ENCODE measurements around the gene C2orf92. TPM values are rescaled to one million over a fixed set of nuclear protein-coding genes. Genes with fewer than 3 reads are reported as not detected.
"Not testable (repeated sequence)": the region's sequence is repeated elsewhere in the genome, so short reads cannot be mapped to it uniquely, and the experiment has no call there.

C2orf92 gene
- total and polyA plus RNA-seq, 4 donors: 9.2 to 23.2 (median 13.7) TPM

- peaks cover 2% of the 10 kb centered on the region for H3K36me3 ChIP-seq (ENCODE audit: control insufficient read depth, insufficient read depth, low read length)
- H3K27me3 ChIP-seq (ENCODE audit: control insufficient read depth, insufficient read depth, low read length): no peaks in the 10 kb centered on the region
- no peak for DNase-seq (ENCODE audit: low read depth in 4 of 6, low spot score in 6 of 6)
- H3K4me3 ChIP-seq (ENCODE audit: low read depth, low read length): no peak overlapping the region
- no peaks in the 10 kb centered on the region for H3K9me3 ChIP-seq (ENCODE audit: control insufficient read depth, insufficient read depth, low read length)
- H3K4me1 ChIP-seq (ENCODE audit: control insufficient read depth, insufficient read depth, low read length): no peaks in the 10 kb centered on the region
- H3K27ac ChIP-seq (ENCODE audit: low read depth, low read length): no peak overlapping the region
- no CpG with 5 or more reads among the region's 1 CpG for WGBS (ENCODE audit: insufficient coverage)
Measured at GRCh38 chr2:97670471-97670870, 958 bp downstream of the C2orf92 start.

GRCh38 chr2:97671526-97671925 is 2.0 kb downstream of the C2orf92 start:
- H3K27me3 ChIP-seq (ENCODE audit: control insufficient read depth, insufficient read depth, low read length): no peaks in the 10 kb centered on the region
- H3K27ac ChIP-seq (ENCODE audit: low read depth, low read length): no peak overlapping the region
- no peak overlapping the region for H3K4me3 ChIP-seq (ENCODE audit: low read depth, low read length)
- H3K36me3 ChIP-seq (ENCODE audit: control insufficient read depth, insufficient read depth, low read length): peaks cover 2% of the 10 kb centered on the region
- DNase-seq (ENCODE audit: low read depth in 4 of 6, low spot score in 6 of 6): no peak
- 97% methylated on average over 6 of the region's 7 CpGs for WGBS (ENCODE audit: insufficient coverage)
- no peaks in the 10 kb centered on the region for H3K4me1 ChIP-seq (ENCODE audit: control insufficient read depth, insufficient read depth, low read length)
- H3K9me3 ChIP-seq (ENCODE audit: control insufficient read depth, insufficient read depth, low read length): no peaks in the 10 kb centered on the region

DNA sequence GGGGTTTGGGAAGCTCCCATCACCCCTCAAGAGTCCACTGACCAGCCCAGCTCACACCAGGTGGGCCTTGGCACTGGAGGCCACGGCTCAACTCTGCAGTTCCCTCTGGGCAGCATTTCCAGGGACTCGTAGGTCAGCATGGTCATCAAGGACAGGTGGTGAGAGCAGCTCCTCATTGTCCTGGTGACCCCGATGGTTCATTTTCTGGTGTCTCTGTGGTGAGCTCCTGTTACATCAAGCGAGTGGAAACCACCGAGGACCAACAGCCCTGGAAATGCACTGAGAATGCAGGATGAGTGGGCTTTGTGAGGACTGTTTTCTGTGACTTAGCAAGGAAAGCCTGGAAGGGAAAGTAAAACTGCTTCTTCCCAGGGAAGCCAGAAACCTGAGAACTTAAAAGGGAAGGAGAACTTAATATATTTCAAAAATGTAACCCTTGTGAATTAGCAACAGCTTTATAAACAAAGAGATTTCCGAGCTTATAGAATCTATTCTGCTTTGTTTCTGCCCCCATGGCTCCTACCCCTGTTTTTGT is 3.2 kb downstream of the C2orf92 start:
- H3K9me3 ChIP-seq (ENCODE audit: control insufficient read depth, insufficient read depth, low read length); H3K4me3 ChIP-seq (ENCODE audit: low read depth, low read length); H3K36me3 ChIP-seq (ENCODE audit: control insufficient read depth, insufficient read depth, low read length); DNase-seq (ENCODE audit: low read depth in 4 of 6, low spot score in 6 of 6); H3K27ac ChIP-seq (ENCODE audit: low read depth, low read length); H3K27me3 ChIP-seq (ENCODE audit: control insufficient read depth, insufficient read depth, low read length); H3K4me1 ChIP-seq (ENCODE audit: control insufficient read depth, insufficient read depth, low read length): not testable (repeated sequence)
- 83% methylated on average over 3 of the region's 6 CpGs for WGBS (ENCODE audit: insufficient coverage)

- whole genome bisulfite sequencing (ENCODE audit: insufficient coverage): 92% methylated on average over 5 of the region's 9 CpGs
- no peak overlapping the region for H3K4me3 ChIP-seq (ENCODE audit: low read depth, low read length)
- H3K27ac ChIP-seq (ENCODE audit: low read depth, low read length): no peak overlapping the region
- H3K27me3 ChIP-seq (ENCODE audit: control insufficient read depth, insufficient read depth, low read length): no peaks in the 10 kb centered on the region
- no peak for DNase-seq (ENCODE audit: low read depth in 4 of 6, low spot score in 6 of 6)
- no peaks in the 10 kb centered on the region for H3K36me3 ChIP-seq (ENCODE audit: control insufficient read depth, insufficient read depth, low read length)
- no peaks in the 10 kb centered on the region for H3K9me3 ChIP-seq (ENCODE audit: control insufficient read depth, insufficient read depth, low read length)
- H3K4me1 ChIP-seq (ENCODE audit: control insufficient read depth, insufficient read depth, low read length): no peaks in the 10 kb centered on the region
Measured at GRCh38 chr2:97673182-97673914, 3.8 kb downstream of the C2orf92 start.

DNA sequence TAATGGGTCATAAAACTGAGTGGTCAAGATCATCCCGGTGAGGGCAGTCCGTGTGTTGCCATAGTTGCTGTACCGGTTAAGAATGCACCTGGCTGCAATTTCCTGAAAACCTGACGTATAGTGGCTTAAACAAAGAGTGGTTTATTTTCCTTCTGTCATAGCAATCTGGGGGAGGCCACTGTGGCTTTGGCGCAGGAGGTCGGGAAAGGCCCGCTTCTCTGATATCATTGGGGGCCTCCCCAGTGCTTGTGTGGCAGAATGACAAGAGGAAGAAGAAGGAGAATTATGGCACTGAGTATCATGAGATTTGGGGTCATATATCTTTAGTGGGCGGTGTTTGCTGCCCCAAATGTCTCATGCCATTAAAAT is 4.4 kb downstream of the C2orf92 start:
- WGBS (ENCODE audit: insufficient coverage): 78% methylated on average over 5 of the region's 8 CpGs
- H3K36me3 ChIP-seq (ENCODE audit: control insufficient read depth, insufficient read depth, low read length): no peaks in the 10 kb centered on the region

DNA sequence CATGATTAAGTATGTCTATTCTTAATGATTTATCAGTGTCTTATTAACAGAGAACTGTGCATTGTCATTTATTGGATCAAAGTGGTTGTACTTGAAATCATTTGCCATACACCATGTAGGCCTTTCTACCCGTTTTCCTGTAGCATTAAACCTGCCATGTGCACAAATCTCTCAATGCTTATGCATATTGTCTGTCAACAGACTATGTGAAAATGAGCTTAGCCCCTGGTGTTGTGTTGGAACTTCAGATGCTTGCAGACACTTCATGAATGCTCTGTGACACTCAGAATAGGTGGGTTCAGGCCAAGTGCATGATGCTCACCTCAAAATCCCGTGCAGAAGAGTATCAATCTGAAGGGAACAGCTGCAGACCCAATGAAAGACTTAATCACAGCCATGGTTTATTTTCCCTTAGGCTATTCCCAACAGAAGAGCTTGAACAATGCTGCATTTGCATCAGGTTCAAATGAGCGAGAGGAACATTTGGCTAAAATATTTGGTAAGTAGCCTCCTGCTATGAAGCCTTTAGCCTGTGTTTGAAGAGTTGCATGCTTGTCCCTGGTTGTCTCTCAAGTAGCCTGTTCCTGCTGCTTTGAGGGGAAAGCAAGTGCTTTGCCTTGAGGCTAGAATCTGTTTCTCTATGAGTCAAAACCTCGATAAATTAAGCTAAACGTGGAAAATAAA is 6.1 kb downstream of the C2orf92 start:
- no peak overlapping the region for H3K27ac ChIP-seq (ENCODE audit: low read depth, low read length)
- DNase-seq (ENCODE audit: low read depth in 4 of 6, low spot score in 6 of 6): peak in 1 of 6 donors; percentile 52
- H3K9me3 ChIP-seq (ENCODE audit: control insufficient read depth, insufficient read depth, low read length): no peaks in the 10 kb centered on the region
- WGBS (ENCODE audit: insufficient coverage): 79% methylated on average over 4 of the region's 5 CpGs
- H3K27me3 ChIP-seq (ENCODE audit: control insufficient read depth, insufficient read depth, low read length): no peaks in the 10 kb centered on the region
- H3K4me3 ChIP-seq (ENCODE audit: low read depth, low read length): no peak overlapping the region
- no peaks in the 10 kb centered on the region for H3K4me1 ChIP-seq (ENCODE audit: control insufficient read depth, insufficient read depth, low read length)
- H3K36me3 ChIP-seq (ENCODE audit: control insufficient read depth, insufficient read depth, low read length): no peaks in the 10 kb centered on the region

More for the DNA sequence above, 4.4 kb downstream of the C2orf92 start:
- H3K9me3 ChIP-seq (ENCODE audit: control insufficient read depth, insufficient read depth, low read length): no peaks in the 10 kb centered on the region
- H3K27ac ChIP-seq (ENCODE audit: low read depth, low read length): no peak overlapping the region
- no peaks in the 10 kb centered on the region for H3K4me1 ChIP-seq (ENCODE audit: control insufficient read depth, insufficient read depth, low read length)
- DNase-seq (ENCODE audit: low read depth in 4 of 6, low spot score in 6 of 6): no peak
- no peak overlapping the region for H3K4me3 ChIP-seq (ENCODE audit: low read depth, low read length)
- H3K27me3 ChIP-seq (ENCODE audit: control insufficient read depth, insufficient read depth, low read length): no peaks in the 10 kb centered on the region

DNA sequence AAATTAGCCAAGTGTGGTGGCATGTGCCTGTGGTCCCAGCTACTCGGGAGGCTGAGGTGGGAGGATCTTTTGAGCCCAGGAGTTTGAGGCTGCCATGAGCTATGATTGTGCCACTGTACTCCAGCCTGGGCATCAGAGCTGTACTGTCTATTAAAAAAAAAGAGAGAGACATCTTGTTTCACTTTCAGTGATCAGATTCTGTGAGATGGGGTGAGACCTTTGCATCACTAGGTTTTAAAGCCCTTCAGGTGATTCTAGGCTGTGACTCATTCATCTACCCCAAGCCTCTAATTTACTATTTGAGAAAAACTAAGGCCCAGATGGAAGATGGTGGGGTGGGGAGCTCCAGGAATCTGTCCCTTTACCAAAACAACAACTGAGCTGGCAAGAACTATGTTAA is 7.1 kb downstream of the C2orf92 start:
- Histone ChIP-seq H3K27me3 (ENCODE audit: control insufficient read depth, insufficient read depth, low read length) (no peaks in the 10 kb centered on the region), H3K9me3 (ENCODE audit: control insufficient read depth, insufficient read depth, low read length) (no peaks in the 10 kb centered on the region), H3K27ac (ENCODE audit: low read depth, low read length) (no peak overlapping the region), H3K36me3 (ENCODE audit: control insufficient read depth, insufficient read depth, low read length) (no peaks in the 10 kb centered on the region), H3K4me3 (ENCODE audit: low read depth, low read length) (no peak overlapping the region), H3K4me1 (ENCODE audit: control insufficient read depth, insufficient read depth, low read length) (no peaks in the 10 kb centered on the region)
- DNase-seq (ENCODE audit: low read depth in 4 of 6, low spot score in 6 of 6): no peak
- WGBS (ENCODE audit: insufficient coverage): 100% methylated on average over 1 of the region's 1 CpG

GRCh38 chr2:97677480-97677879 is 8.0 kb downstream of the C2orf92 start:
- Histone ChIP-seq H3K27me3 (ENCODE audit: control insufficient read depth, insufficient read depth, low read length) (no peaks in the 10 kb centered on the region), H3K9me3 (ENCODE audit: control insufficient read depth, insufficient read depth, low read length) (no peaks in the 10 kb centered on the region), H3K27ac (ENCODE audit: low read depth, low read length) (no peak overlapping the region), H3K4me3 (ENCODE audit: low read depth, low read length) (no peak overlapping the region), H3K36me3 (ENCODE audit: control insufficient read depth, insufficient read depth, low read length) (no peaks in the 10 kb centered on the region), H3K4me1 (ENCODE audit: control insufficient read depth, insufficient read depth, low read length) (no peaks in the 10 kb centered on the region)
- WGBS (ENCODE audit: insufficient coverage): no CpG with 5 or more reads among the region's 2 CpGs
- no peak for DNase-seq (ENCODE audit: low read depth in 4 of 6, low spot score in 6 of 6)

DNA sequence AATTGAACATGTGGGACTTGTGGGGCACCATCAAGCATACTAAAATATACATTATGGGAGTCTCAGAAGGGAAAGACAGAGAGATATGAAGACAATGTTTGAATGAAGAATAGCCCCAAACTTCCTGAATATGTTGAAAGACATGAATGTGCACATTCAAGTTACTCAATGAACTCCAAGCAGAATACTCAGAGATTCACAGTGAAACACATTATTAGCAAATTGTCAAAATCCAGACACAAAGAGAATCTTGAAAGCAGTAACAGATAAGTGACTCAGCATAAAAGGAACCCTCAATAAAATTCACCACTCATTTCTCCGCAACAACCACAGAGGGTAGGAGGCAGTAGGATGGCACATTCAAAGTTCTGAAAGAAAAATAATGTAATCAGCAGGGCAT is 8.8 kb downstream of the C2orf92 start:
- no peak for DNase-seq (ENCODE audit: low read depth in 4 of 6, low spot score in 6 of 6)
- whole genome bisulfite sequencing (ENCODE audit: insufficient coverage): no CpG with 5 or more reads among the region's 1 CpG
- no peak overlapping the region for H3K27ac ChIP-seq (ENCODE audit: low read depth, low read length)
- no peaks in the 10 kb centered on the region for H3K27me3 ChIP-seq (ENCODE audit: control insufficient read depth, insufficient read depth, low read length)
- no peaks in the 10 kb centered on the region for H3K4me1 ChIP-seq (ENCODE audit: control insufficient read depth, insufficient read depth, low read length)
- H3K4me3 ChIP-seq (ENCODE audit: low read depth, low read length): no peak overlapping the region
- no peaks in the 10 kb centered on the region for H3K9me3 ChIP-seq (ENCODE audit: control insufficient read depth, insufficient read depth, low read length)
- no peaks in the 10 kb centered on the region for H3K36me3 ChIP-seq (ENCODE audit: control insufficient read depth, insufficient read depth, low read length)

DNA sequence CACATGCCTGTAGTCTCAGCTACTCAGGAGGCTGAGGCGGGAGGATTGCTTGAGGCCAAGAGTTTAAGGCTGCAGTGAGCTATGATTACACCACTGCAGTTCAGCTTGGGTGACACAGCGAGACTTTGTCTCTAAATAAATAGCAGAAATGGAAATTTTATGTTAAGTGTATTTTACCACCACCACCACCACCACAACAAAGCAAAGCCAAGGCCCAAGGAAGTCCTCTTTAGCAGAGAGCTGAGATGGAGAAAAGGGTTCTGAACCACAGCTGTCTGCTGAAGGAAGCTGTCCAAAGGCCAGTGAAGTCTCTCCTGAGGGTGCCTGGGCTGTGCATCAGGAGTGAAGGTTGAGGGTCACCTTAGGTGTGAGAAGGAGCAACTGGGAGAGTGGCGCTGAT is 17.7 kb downstream of the C2orf92 start:
- 89% methylated on average over 1 of the region's 3 CpGs for WGBS (ENCODE audit: insufficient coverage)
- H3K9me3 ChIP-seq (ENCODE audit: control insufficient read depth, insufficient read depth, low read length); H3K4me1 ChIP-seq (ENCODE audit: control insufficient read depth, insufficient read depth, low read length); DNase-seq (ENCODE audit: low read depth in 4 of 6, low spot score in 6 of 6); H3K27ac ChIP-seq (ENCODE audit: low read depth, low read length); H3K36me3 ChIP-seq (ENCODE audit: control insufficient read depth, insufficient read depth, low read length); H3K27me3 ChIP-seq (ENCODE audit: control insufficient read depth, insufficient read depth, low read length); H3K4me3 ChIP-seq (ENCODE audit: low read depth, low read length): not testable (repeated sequence)
